NT2/D1 (cell line): Measurements from ENCODE around the gene TMEM245.

Experiments
- YY1 ChIP-seq: IDR thresholded peaks from 2 replicates; pipeline ENCODE4 v1.6.1; 2011; ENCODE audit not compliant: insufficient read length, insufficient read depth
- ZNF274 ChIP-seq: IDR thresholded peaks from 2 replicates; pipeline ENCODE4 v1.6.1; 2011; ENCODE audit warnings: mild to moderate bottlenecking, low read depth, low read length

GRCh38 chr9:108978205-108978604 lies 141.5 kb downstream of the TMEM245 start:
- no peak for TF ChIP-seq YY1
- no peak for TF ChIP-seq ZNF274
